A204.1 (cell line): ENCODE results near the gene RASSF4.
"Not testable (repeated sequence)": the region's sequence is repeated elsewhere in the genome, so short reads cannot be mapped to it uniquely, and the experiment has no call there.

Experiments used
- FAIRE-seq: peaks from 2 replicates; lab custom pipeline; 2012; peaks lifted over from hg19 to GRCh38; lab: Jason Lieb, UNC

Gene RASSF4

GRCh38 chr10:45006276-45007030 is 46.9 kb downstream of the RASSF4 start:
- no peak for FAIRE-seq

- FAIRE-seq = peak; percentile 98
Measured at GRCh38 chr10:45008524-45009161, 49.0 kb downstream of the RASSF4 start.

DNA sequence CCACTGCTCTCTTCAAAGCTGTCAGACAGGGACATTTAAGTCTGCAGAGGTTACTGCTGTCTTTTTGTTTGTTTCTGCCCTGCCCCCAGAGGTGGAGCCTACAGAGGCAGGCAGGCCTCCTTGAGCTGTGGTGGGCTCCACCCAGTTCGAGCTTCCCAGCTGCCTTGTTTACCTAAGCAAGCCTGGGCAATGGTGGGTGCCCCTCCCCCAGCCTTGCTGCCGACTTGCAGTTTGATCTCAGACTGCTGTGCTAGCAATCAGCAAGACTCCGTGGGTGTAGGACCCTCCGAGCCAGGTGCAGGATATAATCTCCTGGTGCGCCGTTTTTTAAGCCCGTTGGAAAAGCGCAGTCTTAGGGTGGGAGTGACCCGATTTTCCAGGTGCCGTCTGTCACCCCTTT is 55.0 kb downstream of the RASSF4 start:
- not testable (repeated sequence) for FAIRE-seq

- no peak for FAIRE-seq
Measured at GRCh38 chr10:45015590-45015989, 56.0 kb downstream of the RASSF4 start.

GRCh38 chr10:45023426-45023825 is 63.8 kb downstream of the RASSF4 start:
- no peak for FAIRE-seq

GRCh38 chr10:45034301-45034700 is 74.7 kb downstream of the RASSF4 start:
- FAIRE-seq = no peak

GRCh38 chr10:45035673-45036072 is 76.1 kb downstream of the RASSF4 start:
- FAIRE-seq = no peak

DNA sequence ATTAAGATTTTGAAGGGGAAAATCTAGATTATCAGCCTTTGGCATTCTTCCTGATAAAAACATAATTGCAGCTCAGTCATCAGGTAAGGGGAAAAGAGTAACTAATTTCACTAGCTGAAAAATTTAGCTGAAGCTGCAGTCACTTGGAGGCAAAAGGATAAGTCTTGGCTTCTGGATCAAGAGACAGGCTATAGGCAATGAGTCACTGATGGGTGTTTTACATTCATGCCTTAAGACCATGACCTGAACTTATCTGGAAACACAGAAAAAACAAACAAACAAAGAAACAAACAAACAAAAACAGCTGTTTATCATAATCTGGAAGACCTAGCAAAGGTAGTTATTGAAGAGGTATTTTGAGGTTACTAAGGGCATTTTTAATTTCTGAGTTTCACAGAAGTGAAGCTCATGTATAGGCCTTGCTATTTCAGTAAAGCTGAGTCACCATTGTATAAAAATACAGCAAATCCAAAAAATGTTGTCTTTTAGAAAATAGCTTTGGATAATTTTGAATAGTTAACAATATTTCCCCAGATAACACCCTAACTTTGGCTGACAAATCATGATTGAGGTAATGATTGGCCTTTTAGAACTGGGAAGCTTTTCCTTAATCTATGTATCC is 81.4 kb downstream of the RASSF4 start:
- FAIRE-seq = no peak

DNA sequence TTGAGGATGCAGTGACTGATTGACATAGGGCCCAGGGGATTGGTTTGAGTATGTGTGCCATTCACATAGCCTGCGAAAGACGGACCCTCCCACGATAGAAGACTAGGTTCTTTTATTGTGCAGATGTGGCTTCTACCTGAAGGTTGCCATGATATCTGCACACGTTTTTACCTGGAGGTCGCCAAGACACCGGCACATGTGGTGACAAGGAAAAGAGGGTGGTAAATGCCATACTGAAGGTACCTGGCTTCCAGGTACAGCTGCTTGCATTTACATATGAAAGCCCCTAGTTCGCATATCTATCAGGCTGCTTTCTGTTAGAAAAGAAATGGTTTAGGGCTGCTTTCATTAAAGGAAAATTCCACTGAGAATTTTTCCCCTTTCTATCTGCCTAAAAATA is 84.7 kb downstream of the RASSF4 start:
- no peak for FAIRE-seq
